K562 (cell line): ENCODE data around the gene LUC7L. TPM values are rescaled to one million over a fixed set of nuclear protein-coding genes. Genes with fewer than 3 reads are reported as not detected.
A peak's percentile ranks its signal among the peaks of the same experiment; 100 is the strongest.

ENCODE experiments used
- ATAC-seq: fragments of 200-7000 bp; cut with Tn5 transposase; 3 replicates; pipeline ENCODE4 v1.9.1; 2020; ENCODE audit warnings: moderate library complexity
- BruUV-seq: library from RNA; stranded (reverse); fragments of 400-500 nt; replicated peaks from 2 replicates; lab custom pipeline; 2021; lab: Mats Ljungman, UMichigan
- CTCF ChIA-PET: fragments of 300-600 bp; formaldehyde crosslinking; extraction: SDS; loops from one replicate; lab custom pipeline; 2021; ENCODE audit warnings: low intra/inter-chr PET ratio; lab: Yijun Ruan, JAX
- POLR2A ChIA-PET: fragments of 300-600, 350-650 bp; sonication (Branson Sonifier 250); formaldehyde crosslinking; extraction: SDS; loops from one replicate; lab custom pipeline; 2021; ENCODE audit warnings: antibody characterized with exemption, inconsistent platforms; lab: Yijun Ruan, JAX
- DNase-seq, 4 experiments: peaks; one replicate each; pipeline versions ENCODE4 v3.0.0 to v3.0.0-alpha.2; 2011 to 2018; ENCODE audit warnings: low spot score in 3 of 4, mixed read lengths in 3 of 4; ENCODE audit errors: extremely low read depth in 1 of 4
- FAIRE-seq: peaks from 2 replicates; lab custom pipeline; 2011; peaks lifted over from hg19 to GRCh38; lab: Jason Lieb, UNC
- H2AFZ ChIP-seq: 2 replicates; pipeline ENCODE4 v1.6.0; 2011; ENCODE audit warnings: low read depth, low read length, control low read depth, inconsistent platforms
- H3K27ac ChIP-seq: fragments of 200-600 bp; 3 replicates; pipeline ENCODE4 v1.8.0; 2011; ENCODE audit warnings: low read depth, mild to moderate bottlenecking, control low read depth, inconsistent platforms, low read length, moderate library complexity, mixed read lengths; ENCODE audit errors: extremely low read depth
- H3K27me3 ChIP-seq, 2 experiments: fragments of 300-600 bp in 1 of 2; 2 replicates in 1 of 2; 3 replicates in 1 of 2; pipeline versions ENCODE4 v1.6.0 to v1.8.0; 2011; ENCODE audit warnings: inconsistent platforms in 2 of 2, low read length in 2 of 2, mild to moderate bottlenecking in 1 of 2, mixed read lengths in 1 of 2, moderate library complexity in 1 of 2; ENCODE audit not compliant: control insufficient read depth in 2 of 2, insufficient read depth in 2 of 2
- H3K36me3 ChIP-seq: fragments of 300-600 bp; 3 replicates; pipeline ENCODE4 v1.8.0; 2011; ENCODE audit warnings: mild to moderate bottlenecking, low read length, inconsistent platforms; ENCODE audit not compliant: control insufficient read depth, insufficient read depth
- H3K4me1 ChIP-seq, 2 experiments: fragments of 200-600 bp in 1 of 2; replicated peaks in 1 of 2; 2 replicates in 1 of 2; 3 replicates in 1 of 2; pipeline versions ENCODE4 v1.5.1 to v1.8.0; 2011; ENCODE audit warnings: inconsistent platforms in 2 of 2, low read length in 2 of 2, mild to moderate bottlenecking in 1 of 2, mixed read lengths in 1 of 2, moderate library complexity in 1 of 2; ENCODE audit not compliant: control insufficient read depth in 2 of 2, insufficient read depth in 2 of 2
- H3K4me2 ChIP-seq: 2 replicates; pipeline ENCODE4 v1.6.1; 2011; ENCODE audit warnings: low read length, control low read depth, inconsistent platforms, mixed read lengths; ENCODE audit not compliant: insufficient read depth
- H3K4me3 ChIP-seq: fragments of 200-600 bp; sonication (generic), shearing (Covaris generic); 2 replicates; pipeline ENCODE4 v1.5.1; 2016; ENCODE audit warnings: control low read depth, inconsistent platforms
- H3K79me2 ChIP-seq: fragments of 200-600 bp; 3 replicates; pipeline ENCODE4 v1.8.0; 2011; ENCODE audit warnings: low read length, inconsistent platforms; ENCODE audit not compliant: control insufficient read depth, insufficient read depth
- H3K9ac ChIP-seq, 2 experiments: 2 replicates each; pipeline versions ENCODE4 v1.6.0 to v1.6.1; 2011; ENCODE audit warnings: low read depth in 2 of 2, low read length in 2 of 2, control low read depth in 1 of 2, inconsistent platforms in 1 of 2, mild to moderate bottlenecking in 1 of 2, mixed read lengths in 1 of 2; ENCODE audit not compliant: insufficient read depth in 1 of 2
- H3K9me1 ChIP-seq: one replicate; pipeline ENCODE4 v1.6.0; 2011; ENCODE audit warnings: inconsistent platforms, mild to moderate bottlenecking, low read length, moderate library complexity; ENCODE audit not compliant: control insufficient read depth, insufficient read depth
- H3K9me3 ChIP-seq: replicated peaks from 2 replicates; pipeline ENCODE4 v1.5.1; 2011; ENCODE audit warnings: low read depth, low read length, inconsistent platforms; ENCODE audit not compliant: control insufficient read depth, insufficient read depth
- H4K20me1 ChIP-seq: replicated peaks from 2 replicates; pipeline ENCODE4 v1.6.1; 2011; ENCODE audit warnings: low read length, inconsistent platforms, mixed read lengths; ENCODE audit not compliant: control insufficient read depth, insufficient read depth
- ESRRA ChIP-seq: fragments of 450-650 bp; IDR thresholded peaks from 2 replicates; pipeline ENCODE4 v1.6.1; 2014; ENCODE audit warnings: low read depth, mild to moderate bottlenecking, moderate library complexity, borderline replicate concordance
- SP2 ChIP-seq: IDR thresholded peaks from 2 replicates; pipeline ENCODE4 v1.6.1; 2011; ENCODE audit warnings: mild to moderate bottlenecking, low read depth, low read length, moderate library complexity; ENCODE audit not compliant: poor library complexity, severe bottlenecking; ENCODE audit errors: extremely low read depth
- ZC3H4 ChIP-seq: sonication (generic); formaldehyde crosslinking; IDR thresholded peaks from 2 replicates; pipeline ENCODE4 v1.9.0; 2021; ENCODE audit warnings: missing genetic modification reagents, borderline replicate concordance
- WGBS: fragments of 100-300 bp; shearing (Covaris generic); methylation state at CpG from one replicate; pipeline ENCODE4 v1.1.6; 2016; ENCODE audit warnings: low coverage, mixed read lengths; ENCODE audit not compliant: insufficient coverage; ENCODE audit errors: missing lambda C conversion rate; 5-methylcytosine and 5-hydroxymethylcytosine counted together
- in situ Hi-C: fragments of 300-500 bp; cut with MboI; formaldehyde crosslinking; loops from 4 replicates; pipeline ENCODE4 v1.15.0; 2018; ENCODE audit warnings: inconsistent platforms, mixed read lengths
- intact Hi-C: fragments of 100-400 bp; cut with micrococcal nuclease; formaldehyde crosslinking; loops from 2 replicates; pipeline ENCODE4 v1.14.2; 2022
- polyA plus RNA-seq, 8 experiments: library from polyadenylated mRNA; depleted of rRNA in 4 of 8; stranded (reverse) in 5 of 8; unstranded in 3 of 8; fragments of >200 nt; fragmentation: Nextera tagmentation in 2 of 8; fragmentation: Illumina TruSeq in 1 of 8; extraction: Ambion mirVana in 2 of 8; extraction: Trizol in 1 of 8; gene quantifications; 2 replicates each; pipeline versions ENCODE4 v1.2.1 to v1.2.3, GENCODE V29; 2011 to 2014; ENCODE audit warnings: inconsistent platforms in 1 of 8, missing spikeins in 1 of 8
- total RNA-seq, 7 experiments: library from RNA; depleted of rRNA in 6 of 7; stranded (reverse); fragments of >200 nt in 6 of 7; fragmentation: Illumina TruSeq in 2 of 7; extraction: Trizol in 2 of 7; gene quantifications; 2 replicates each; pipeline versions ENCODE4 v1.2.1 to v1.2.3, GENCODE V29; 2011 to 2021; ENCODE audit warnings: low replicate concordance in 1 of 7
- TF ChIP-seq, protein P1 (sequence below): IDR thresholded peaks from 2 replicates; pipeline ENCODE4 v1.6.1; 2012; ENCODE audit warnings: low read depth, low read length, improper control_type of control experiment, borderline replicate concordance
- TF ChIP-seq, protein P2 (sequence below): fragments of 450-650 bp; IDR thresholded peaks from one replicate; pipeline ENCODE4 v1.6.1; 2018; ENCODE audit warnings: mild to moderate bottlenecking, moderate library complexity; ENCODE audit not compliant: partially characterized antibody
- TF ChIP-seq, protein P3 (sequence below), 3 experiments: fragments of 200-800 bp in 1 of 3; fragments of 250-450 bp in 1 of 3; fragments of 450-650 bp in 1 of 3; sonication (Bioruptor Pico) in 1 of 3; sonication (Bioruptor generic) in 1 of 3; formaldehyde crosslinking in 1 of 3; IDR thresholded peaks; 2 replicates each; pipeline versions ENCODE4 v1.6.1 to v1.8.0; 2016 to 2022; ENCODE audit warnings: mild to moderate bottlenecking in 2 of 3, missing genetic modification characterization in 2 of 3, missing compliant biosample characterization in 1 of 3, moderate library complexity in 1 of 3

The LUC7L gene
- total and polyA plus RNA-seq, 9 of the 15 experiments (the other 6 are each of a cell fraction or from before 2014, with no cell fraction given): 1.7 to 93.3 (median 59.5) TPM

DNA sequence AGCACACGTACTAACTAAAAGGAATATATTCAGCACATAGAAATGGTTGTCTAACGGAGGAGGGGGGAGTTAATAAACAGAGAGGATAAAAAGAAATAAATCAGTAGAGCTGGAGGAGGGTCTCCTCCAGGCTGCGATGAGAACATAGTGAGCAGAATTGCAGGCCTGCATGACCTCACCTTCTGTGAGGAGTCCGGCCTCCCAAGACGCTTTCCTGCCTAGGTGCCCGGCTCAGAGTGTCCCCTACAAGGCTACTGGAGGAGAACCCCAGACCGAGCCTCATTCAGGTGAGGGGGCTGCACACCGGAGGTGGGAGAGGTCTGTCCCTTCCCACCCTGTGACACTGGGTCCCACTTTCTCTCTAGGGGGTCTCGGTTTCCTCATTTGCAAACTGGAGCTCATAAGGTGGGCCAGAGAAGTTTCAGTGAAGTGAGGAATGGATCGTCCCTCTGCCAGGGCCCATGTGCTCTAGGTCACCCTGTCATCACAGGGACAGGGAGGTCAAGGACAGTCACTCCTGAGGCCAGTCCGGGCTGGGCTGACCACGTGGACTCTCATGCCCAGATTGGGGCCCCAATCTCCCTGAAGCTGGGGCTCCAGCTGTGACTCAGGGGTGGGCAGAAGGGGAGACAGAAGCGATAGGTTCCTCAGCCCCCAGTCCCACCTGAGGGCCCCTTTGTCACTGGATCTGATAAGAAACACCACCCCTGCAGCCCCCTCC is 66.8 kb downstream of the LUC7L start:
- BruUV-seq: no TSS peak
- Histone ChIP-seq H2AFZ (no peak overlapping the region), H3K4me1 (peaks cover 2 to 59% of the 10 kb centered on the region in 2 experiments; a peak in 4 of 5 replicates), H3K36me3 (no peaks in the 10 kb centered on the region), H3K4me3 (no peak overlapping the region), H3K27me3 (no peaks in the 10 kb centered on the region), H4K20me1 (no peaks in the 10 kb centered on the region), H3K27ac (no peak overlapping the region), H3K79me2 (no peaks in the 10 kb centered on the region), H3K9ac (peak overlapping the region in 1 of 2 experiments; percentile 53; a peak in 1 of 4 replicates), H3K4me2 (no peak overlapping the region), H3K9me1 (no peaks in the 10 kb centered on the region), H3K9me3 (no peaks in the 10 kb centered on the region)
- CTCF ChIA-PET: no interaction called here
- ATAC-seq (no peak), FAIRE-seq (no peak), DNase-seq (no peak)
- POLR2A ChIA-PET: interaction anchor here (0.6 kb wide), 1 partner anchor 11 kb away, joined by 4 read pairs; no protein-coding TSS in a partner anchor
- TF ChIP-seq, protein P1, sequence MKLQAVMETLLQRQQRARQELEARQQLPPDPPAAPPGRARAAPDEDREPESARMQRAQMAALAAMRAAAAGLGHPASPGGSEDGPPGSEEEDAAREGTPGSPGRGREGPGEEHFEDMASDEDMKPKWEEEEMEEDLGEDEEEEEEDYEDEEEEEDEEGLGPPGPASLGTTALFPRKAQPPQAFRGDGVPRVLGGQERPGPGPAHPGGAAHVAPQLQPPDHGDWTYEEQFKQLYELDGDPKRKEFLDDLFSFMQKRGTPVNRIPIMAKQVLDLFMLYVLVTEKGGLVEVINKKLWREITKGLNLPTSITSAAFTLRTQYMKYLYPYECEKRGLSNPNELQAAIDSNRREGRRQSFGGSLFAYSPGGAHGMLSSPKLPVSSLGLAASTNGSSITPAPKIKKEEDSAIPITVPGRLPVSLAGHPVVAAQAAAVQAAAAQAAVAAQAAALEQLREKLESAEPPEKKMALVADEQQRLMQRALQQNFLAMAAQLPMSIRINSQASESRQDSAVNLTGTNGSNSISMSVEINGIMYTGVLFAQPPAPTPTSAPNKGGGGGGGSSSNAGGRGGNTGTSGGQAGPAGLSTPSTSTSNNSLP: no peak
- TF ChIP-seq SP2 (no peak), ZC3H4 (CRISPR knock-in tag) (no peak), ESRRA (peak; percentile 61; the same call in 1 of the 2 replicates)
- TF ChIP-seq, protein P2, sequence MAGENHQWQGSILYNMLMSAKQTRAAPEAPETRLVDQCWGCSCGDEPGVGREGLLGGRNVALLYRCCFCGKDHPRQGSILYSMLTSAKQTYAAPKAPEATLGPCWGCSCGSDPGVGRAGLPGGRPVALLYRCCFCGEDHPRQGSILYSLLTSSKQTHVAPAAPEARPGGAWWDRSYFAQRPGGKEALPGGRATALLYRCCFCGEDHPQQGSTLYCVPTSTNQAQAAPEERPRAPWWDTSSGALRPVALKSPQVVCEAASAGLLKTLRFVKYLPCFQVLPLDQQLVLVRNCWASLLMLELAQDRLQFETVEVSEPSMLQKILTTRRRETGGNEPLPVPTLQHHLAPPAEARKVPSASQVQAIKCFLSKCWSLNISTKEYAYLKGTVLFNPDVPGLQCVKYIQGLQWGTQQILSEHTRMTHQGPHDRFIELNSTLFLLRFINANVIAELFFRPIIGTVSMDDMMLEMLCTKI: no peak
- TF ChIP-seq, protein P3, sequence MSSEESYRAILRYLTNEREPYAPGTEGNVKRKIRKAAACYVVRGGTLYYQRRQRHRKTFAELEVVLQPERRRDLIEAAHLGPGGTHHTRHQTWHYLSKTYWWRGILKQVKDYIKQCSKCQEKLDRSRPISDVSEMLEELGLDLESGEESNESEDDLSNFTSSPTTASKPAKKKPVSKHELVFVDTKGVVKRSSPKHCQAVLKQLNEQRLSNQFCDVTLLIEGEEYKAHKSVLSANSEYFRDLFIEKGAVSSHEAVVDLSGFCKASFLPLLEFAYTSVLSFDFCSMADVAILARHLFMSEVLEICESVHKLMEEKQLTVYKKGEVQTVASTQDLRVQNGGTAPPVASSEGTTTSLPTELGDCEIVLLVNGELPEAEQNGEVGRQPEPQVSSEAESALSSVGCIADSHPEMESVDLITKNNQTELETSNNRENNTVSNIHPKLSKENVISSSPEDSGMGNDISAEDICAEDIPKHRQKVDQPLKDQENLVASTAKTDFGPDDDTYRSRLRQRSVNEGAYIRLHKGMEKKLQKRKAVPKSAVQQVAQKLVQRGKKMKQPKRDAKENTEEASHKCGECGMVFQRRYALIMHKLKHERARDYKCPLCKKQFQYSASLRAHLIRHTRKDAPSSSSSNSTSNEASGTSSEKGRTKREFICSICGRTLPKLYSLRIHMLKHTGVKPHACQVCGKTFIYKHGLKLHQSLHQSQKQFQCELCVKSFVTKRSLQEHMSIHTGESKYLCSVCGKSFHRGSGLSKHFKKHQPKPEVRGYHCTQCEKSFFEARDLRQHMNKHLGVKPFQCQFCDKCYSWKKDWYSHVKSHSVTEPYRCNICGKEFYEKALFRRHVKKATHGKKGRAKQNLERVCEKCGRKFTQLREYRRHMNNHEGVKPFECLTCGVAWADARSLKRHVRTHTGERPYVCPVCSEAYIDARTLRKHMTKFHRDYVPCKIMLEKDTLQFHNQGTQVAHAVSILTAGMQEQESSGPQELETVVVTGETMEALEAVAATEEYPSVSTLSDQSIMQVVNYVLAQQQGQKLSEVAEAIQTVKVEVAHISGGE (CRISPR knock-in tag; IDR thresholded peaks at IDR 0.05): no peak
- in situ Hi-C loops (no loop called here), intact Hi-C loops (no loop called here)
- WGBS: 74% methylated on average over 13 of the region's 13 CpGs
